IMR-90 (cell line): ENCODE measurements around the gene IFTAP. TPM values are rescaled to one million over a fixed set of nuclear protein-coding genes. Genes with fewer than 3 reads are reported as not detected.
A peak's percentile ranks its signal among the peaks of the same experiment; 100 is the strongest.

Experiments used
- ATAC-seq: fragments of 200-7000 bp; cut with Tn5 transposase; 2 replicates; pipeline ENCODE4 v1.9.1; 2020; ENCODE audit warnings: low read depth, mild to moderate bottlenecking, moderate library complexity
- BruUV-seq: library from RNA; stranded (reverse); fragments of 400-500 nt; replicated peaks from 2 replicates; lab custom pipeline; 2021; lab: Mats Ljungman, UMichigan
- CTCF ChIA-PET: fragments of 300-600 bp; formaldehyde crosslinking; extraction: SDS; loops from one replicate; lab custom pipeline; 2021; ENCODE audit warnings: antibody characterized with exemption; lab: Yijun Ruan, JAX
- POLR2A ChIA-PET: fragments of 300-600 bp; sonication (Branson Sonifier 250); formaldehyde crosslinking; loops from one replicate; lab custom pipeline; 2022; ENCODE audit warnings: antibody characterized with exemption; ENCODE audit not compliant: unreplicated experiment; lab: Charles Lee
- DNase-seq: peaks from one replicate; pipeline ENCODE4 v3.0.0; 2013
- H2AFZ ChIP-seq: replicated peaks from 2 replicates; pipeline ENCODE3; 2013; ENCODE audit warnings: low read length, mild to moderate bottlenecking; ENCODE audit not compliant: poor library complexity
- H2AK5ac ChIP-seq: 2 replicates; pipeline ENCODE4 v1.6.1; 2013; ENCODE audit warnings: low read depth, low read length, inconsistent platforms
- H2AK9ac ChIP-seq: replicated peaks from 2 replicates; pipeline ENCODE3; 2013; ENCODE audit warnings: mild to moderate bottlenecking, low read depth, low read length, moderate library complexity; ENCODE audit not compliant: poor library complexity
- H2BK120ac ChIP-seq: 2 replicates; pipeline ENCODE4 v1.6.1; 2013; ENCODE audit warnings: low read depth, low read length, inconsistent platforms
- H2BK15ac ChIP-seq: 3 replicates; pipeline ENCODE4 v1.6.1; 2013; ENCODE audit warnings: low read depth, low read length, inconsistent platforms
- H2BK20ac ChIP-seq: 2 replicates; pipeline ENCODE4 v1.6.1; 2013; ENCODE audit warnings: low read depth, mild to moderate bottlenecking, inconsistent platforms, low read length, moderate library complexity
- H2BK5ac ChIP-seq: 2 replicates; pipeline ENCODE4 v1.6.1; 2013; ENCODE audit warnings: mild to moderate bottlenecking, low read depth, low read length, inconsistent platforms; ENCODE audit not compliant: poor library complexity, severe bottlenecking
- H3K14ac ChIP-seq: replicated peaks from 2 replicates; pipeline ENCODE4 v1.6.1; 2013; ENCODE audit warnings: low read depth, low read length, inconsistent platforms
- H3K18ac ChIP-seq: 2 replicates; pipeline ENCODE4 v1.6.1; 2013; ENCODE audit warnings: low read depth, low read length, control low read depth
- H3K23ac ChIP-seq: 2 replicates; pipeline ENCODE4 v1.6.1; 2013; ENCODE audit warnings: low read depth, low read length, inconsistent platforms
- H3K27ac ChIP-seq: 2 replicates; pipeline ENCODE4 v1.5.1; 2013; ENCODE audit warnings: mild to moderate bottlenecking, control low read depth, low read length; ENCODE audit not compliant: insufficient read depth
- H3K27me3 ChIP-seq: 2 replicates; pipeline ENCODE4 v1.6.1; 2013; ENCODE audit warnings: low read length; ENCODE audit not compliant: control insufficient read depth, insufficient read depth
- H3K36me3 ChIP-seq: 2 replicates; pipeline ENCODE4 v1.6.1; 2013; ENCODE audit warnings: low read length, mixed read lengths; ENCODE audit not compliant: control insufficient read depth, insufficient read depth
- H3K4ac ChIP-seq: 2 replicates; pipeline ENCODE4 v1.6.1; 2013; ENCODE audit warnings: low read depth, low read length, inconsistent platforms
- H3K4me1 ChIP-seq: 2 replicates; pipeline ENCODE4 v1.6.1; 2013; ENCODE audit warnings: low read length, mixed read lengths; ENCODE audit not compliant: control insufficient read depth, insufficient read depth
- H3K4me2 ChIP-seq: 2 replicates; pipeline ENCODE4 v1.6.1; 2013; ENCODE audit warnings: low read depth, mild to moderate bottlenecking, control low read depth, low read length, moderate library complexity
- H3K4me3 ChIP-seq: 2 replicates; pipeline ENCODE4 v1.5.1; 2013; ENCODE audit warnings: low read depth, mild to moderate bottlenecking, control low read depth, low read length, moderate library complexity; ENCODE audit not compliant: insufficient read depth
- H3K56ac ChIP-seq: 2 replicates; pipeline ENCODE4 v1.6.1; 2013; ENCODE audit warnings: low read length, inconsistent platforms; ENCODE audit not compliant: insufficient read depth; ENCODE audit errors: extremely low read depth
- H3K79me1 ChIP-seq, 2 experiments: 2 replicates each; pipeline ENCODE4 v1.6.1; 2013; ENCODE audit warnings: low read length in 2 of 2, inconsistent platforms in 1 of 2, low read depth in 1 of 2
- H3K9ac ChIP-seq: 2 replicates; pipeline ENCODE4 v1.6.1; 2013; ENCODE audit warnings: low read depth, low read length, control low read depth
- H3K9me1 ChIP-seq: 2 replicates; pipeline ENCODE4 v1.6.1; 2013; ENCODE audit warnings: low read length, inconsistent platforms; ENCODE audit not compliant: insufficient read depth
- H3K9me3 ChIP-seq: 2 replicates; pipeline ENCODE4 v1.6.1; 2013; ENCODE audit warnings: low read length; ENCODE audit not compliant: control insufficient read depth, insufficient read depth
- H4K20me1 ChIP-seq: 2 replicates; pipeline ENCODE4 v1.6.1; 2013; ENCODE audit warnings: low read length, inconsistent platforms; ENCODE audit not compliant: insufficient read depth
- H4K5ac ChIP-seq: 2 replicates; pipeline ENCODE4 v1.6.1; 2013; ENCODE audit warnings: mild to moderate bottlenecking, low read depth, low read length, control low read depth
- H4K8ac ChIP-seq, 2 experiments: 2 replicates each; pipeline ENCODE4 v1.6.1; 2013; ENCODE audit warnings: low read depth in 2 of 2, low read length in 2 of 2, control low read depth in 1 of 2, inconsistent platforms in 1 of 2
- H4K91ac ChIP-seq: 2 replicates; pipeline ENCODE4 v1.6.1; 2013; ENCODE audit warnings: low read depth, low read length, inconsistent platforms; ENCODE audit not compliant: insufficient read depth
- BHLHE40 ChIP-seq: fragments of 150-350 bp; IDR thresholded peaks from 2 replicates; pipeline ENCODE4 v1.6.1; 2016; ENCODE audit warnings: mild to moderate bottlenecking, low read depth, low read length
- CHD1 ChIP-seq: IDR thresholded peaks from 2 replicates; pipeline ENCODE4 v1.6.1; 2012; ENCODE audit warnings: low read depth, low read length, improper control_type of control experiment
- RAD21 ChIP-seq: IDR thresholded peaks from 2 replicates; pipeline ENCODE4 v1.6.1; 2012; ENCODE audit warnings: low read length, improper control_type of control experiment
- RCOR1 ChIP-seq: IDR thresholded peaks from 2 replicates; pipeline ENCODE4 v1.6.1; 2012; ENCODE audit warnings: mild to moderate bottlenecking, low read length, improper control_type of control experiment; ENCODE audit not compliant: insufficient replicate concordance
- SMC3 ChIP-seq: fragments of 150-350 bp; IDR thresholded peaks from 2 replicates; pipeline ENCODE4 v1.6.1; 2016; ENCODE audit warnings: low read depth, mild to moderate bottlenecking, antibody characterized with exemption, low read length, moderate library complexity
- WGBS, 2 experiments: methylation state at CpG; one replicate each; pipeline versions ENCODE4 v1.1.5 to v1.1.7; 2013; ENCODE audit warnings: missing lambda C conversion rate in 2 of 2; ENCODE audit not compliant: insufficient read length in 1 of 2; ENCODE audit errors: extremely low coverage in 2 of 2; 5-methylcytosine and 5-hydroxymethylcytosine counted together
- dilution Hi-C: fragments of 300-500 bp; cut with HindIII; formaldehyde crosslinking; loops from one replicate; pipeline ENCODE4 v1.14.3; 2018; ENCODE audit warnings: low sequenced_read_pairs; ENCODE audit not compliant: unreplicated experiment
- in situ Hi-C: fragments of 300-500 bp; cut with MboI; formaldehyde crosslinking; loops from 3 replicates; pipeline ENCODE4 v1.14.3; 2019; ENCODE audit warnings: low sequenced_read_pairs, inconsistent platforms, mixed read lengths
- intact Hi-C: fragments of 100-400 bp; cut with micrococcal nuclease; formaldehyde crosslinking; loops from 2 replicates; pipeline ENCODE4 v1.10.0; 2022
- polyA plus RNA-seq, 3 experiments: library from polyadenylated mRNA; depleted of rRNA; stranded (reverse); fragments of >200 nt; gene quantifications; 2 replicates each; pipeline ENCODE4 v1.2.3, GENCODE V29; 2012; ENCODE audit warnings: low replicate concordance in 1 of 3
- total RNA-seq: library from RNA; depleted of rRNA; stranded (reverse); fragments of >200 nt; gene quantifications from 2 replicates; pipeline ENCODE4 v1.2.3, GENCODE V29; 2012
- TF ChIP-seq, protein P1 (sequence below): conservative IDR thresholded peaks from 2 replicates; pipeline ENCODE4 v1.5.1; 2012; ENCODE audit warnings: mild to moderate bottlenecking, low read depth, low read length, improper control_type of control experiment

IFTAP gene
- total and polyA plus RNA-seq, 2 of the 4 experiments (the other 2 are of a cell fraction) = 15.8 to 28.5 TPM

DNA sequence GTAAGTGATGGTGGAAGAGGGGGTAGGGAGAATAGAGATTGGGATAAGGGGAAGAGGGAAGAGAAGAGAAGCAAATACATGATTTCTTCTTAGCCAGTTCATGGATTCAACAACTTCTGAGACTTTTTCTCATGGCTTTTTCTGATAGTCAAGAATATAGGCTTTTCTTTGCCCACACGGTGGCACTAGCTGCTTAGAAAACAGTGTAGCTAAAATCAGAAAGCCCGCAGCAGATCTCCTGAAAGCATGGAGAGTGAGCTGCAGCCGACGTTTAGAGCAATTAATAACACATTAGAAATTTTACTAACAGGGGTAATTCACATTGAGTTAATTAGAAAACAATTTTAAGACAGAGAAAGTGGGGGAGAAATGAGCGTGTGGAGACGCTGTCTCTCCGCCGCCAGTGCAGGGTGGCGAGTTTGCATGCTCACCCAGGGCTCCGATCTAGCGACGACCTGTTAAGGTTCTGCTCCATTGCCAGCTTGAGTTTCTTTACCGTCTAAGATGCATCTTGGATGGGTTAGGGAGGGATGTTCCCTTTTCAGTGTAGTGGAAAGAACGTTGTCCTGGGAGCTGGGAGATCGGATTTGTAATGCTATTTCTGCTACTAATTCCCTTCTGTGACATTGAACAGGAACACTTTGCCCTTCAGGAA, 29.8 kb upstream of the IFTAP start:
- peak overlapping the region; percentile 15; the same call in 1 of the 2 replicates for H3K4me3 ChIP-seq
- BruUV-seq = no TSS peak
- H3K27me3 ChIP-seq = peaks cover 26% of the 10 kb centered on the region
- no peaks in the 10 kb centered on the region for H3K79me1 ChIP-seq
- H3K18ac ChIP-seq = no peak overlapping the region
- no peak overlapping the region for H3K14ac ChIP-seq
- H4K5ac ChIP-seq = no peak overlapping the region
- H3K4me1 ChIP-seq = no peaks in the 10 kb centered on the region
- intact Hi-C loops (loop anchor here (1.0 kb wide), 3 partner anchors 58 to 183 kb away; no protein-coding TSS in a partner anchor), dilution Hi-C loops (no loop called here), in situ Hi-C loops (loop anchor here (5.0 kb wide), 2 partner anchors 108 to 183 kb away; no protein-coding TSS in a partner anchor)
- H4K8ac ChIP-seq = no peak overlapping the region
- H3K27ac ChIP-seq = no peak overlapping the region
- no peak overlapping the region for H3K23ac ChIP-seq
- no peak overlapping the region for H4K91ac ChIP-seq
- peak overlapping the region; percentile 96 for H3K4me2 ChIP-seq
- no peak overlapping the region for H2AK5ac ChIP-seq
- no peak overlapping the region for H3K9ac ChIP-seq
- POLR2A ChIA-PET = no interaction called here
- H3K4ac ChIP-seq = no peak overlapping the region
- no peak overlapping the region for H2BK5ac ChIP-seq
- H2BK15ac ChIP-seq = no peak overlapping the region
- peak overlapping the region; percentile 56 for H2AFZ ChIP-seq
- H3K9me3 ChIP-seq = no peaks in the 10 kb centered on the region
- H2BK20ac ChIP-seq = no peak overlapping the region
- H3K56ac ChIP-seq = no peak overlapping the region
- no peak overlapping the region for H2BK120ac ChIP-seq
- TF ChIP-seq, protein P1, sequence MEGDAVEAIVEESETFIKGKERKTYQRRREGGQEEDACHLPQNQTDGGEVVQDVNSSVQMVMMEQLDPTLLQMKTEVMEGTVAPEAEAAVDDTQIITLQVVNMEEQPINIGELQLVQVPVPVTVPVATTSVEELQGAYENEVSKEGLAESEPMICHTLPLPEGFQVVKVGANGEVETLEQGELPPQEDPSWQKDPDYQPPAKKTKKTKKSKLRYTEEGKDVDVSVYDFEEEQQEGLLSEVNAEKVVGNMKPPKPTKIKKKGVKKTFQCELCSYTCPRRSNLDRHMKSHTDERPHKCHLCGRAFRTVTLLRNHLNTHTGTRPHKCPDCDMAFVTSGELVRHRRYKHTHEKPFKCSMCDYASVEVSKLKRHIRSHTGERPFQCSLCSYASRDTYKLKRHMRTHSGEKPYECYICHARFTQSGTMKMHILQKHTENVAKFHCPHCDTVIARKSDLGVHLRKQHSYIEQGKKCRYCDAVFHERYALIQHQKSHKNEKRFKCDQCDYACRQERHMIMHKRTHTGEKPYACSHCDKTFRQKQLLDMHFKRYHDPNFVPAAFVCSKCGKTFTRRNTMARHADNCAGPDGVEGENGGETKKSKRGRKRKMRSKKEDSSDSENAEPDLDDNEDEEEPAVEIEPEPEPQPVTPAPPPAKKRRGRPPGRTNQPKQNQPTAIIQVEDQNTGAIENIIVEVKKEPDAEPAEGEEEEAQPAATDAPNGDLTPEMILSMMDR = peak; percentile 81
- TF ChIP-seq RAD21 (peak; percentile 76), BHLHE40 (no peak), CHD1 (no peak), RCOR1 (no peak), SMC3 (peak; percentile 60)
- H3K9me1 ChIP-seq = no peaks in the 10 kb centered on the region
- WGBS, 2 experiments = no CpG with 5 or more reads among the region's 15 CpGs
- H2AK9ac ChIP-seq = no peak overlapping the region
- H3K36me3 ChIP-seq = no peaks in the 10 kb centered on the region
- ATAC-seq = peak; percentile 94
- CTCF ChIA-PET = interaction anchor here (0.6 to 6.0 kb wide), 12 partner anchors 10 to 401 kb away, joined by 3 to 44 read pairs (median 5); no protein-coding TSS in a partner anchor
- H4K20me1 ChIP-seq = no peaks in the 10 kb centered on the region
- peak; percentile 61 for DNase-seq
